ENCODE results near the gene TLR7. TPM values are rescaled to one million over a fixed set of nuclear protein-coding genes. Genes with fewer than 3 reads are reported as not detected.

The TLR7 gene
- total RNA-seq, 1 donor, result under 0.01 TPM

DNA sequence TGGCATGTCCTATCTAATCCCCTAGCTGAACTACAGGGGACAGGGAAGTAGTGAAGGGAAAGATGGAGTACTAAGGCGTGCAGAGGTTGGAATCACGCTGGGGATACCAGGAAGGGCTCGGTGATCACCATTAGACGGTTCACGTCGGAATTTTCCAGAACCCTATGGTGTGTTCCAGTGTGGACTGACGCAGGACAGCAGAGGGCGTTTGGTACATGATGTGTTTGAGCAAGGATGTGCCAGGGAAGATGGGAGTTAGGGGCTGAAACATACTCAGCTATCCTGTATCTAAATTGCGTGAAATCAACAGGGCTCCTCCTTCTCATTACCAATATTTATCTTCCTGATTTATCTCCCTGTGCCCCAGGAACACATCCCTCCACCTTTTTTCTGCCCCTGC lies 41.9 kb upstream of the TLR7 start:
- H3K4me2 ChIP-seq (ENCODE audit: insufficient read depth, low read length), result no peak overlapping the region
- TF ChIP-seq, protein P1, sequence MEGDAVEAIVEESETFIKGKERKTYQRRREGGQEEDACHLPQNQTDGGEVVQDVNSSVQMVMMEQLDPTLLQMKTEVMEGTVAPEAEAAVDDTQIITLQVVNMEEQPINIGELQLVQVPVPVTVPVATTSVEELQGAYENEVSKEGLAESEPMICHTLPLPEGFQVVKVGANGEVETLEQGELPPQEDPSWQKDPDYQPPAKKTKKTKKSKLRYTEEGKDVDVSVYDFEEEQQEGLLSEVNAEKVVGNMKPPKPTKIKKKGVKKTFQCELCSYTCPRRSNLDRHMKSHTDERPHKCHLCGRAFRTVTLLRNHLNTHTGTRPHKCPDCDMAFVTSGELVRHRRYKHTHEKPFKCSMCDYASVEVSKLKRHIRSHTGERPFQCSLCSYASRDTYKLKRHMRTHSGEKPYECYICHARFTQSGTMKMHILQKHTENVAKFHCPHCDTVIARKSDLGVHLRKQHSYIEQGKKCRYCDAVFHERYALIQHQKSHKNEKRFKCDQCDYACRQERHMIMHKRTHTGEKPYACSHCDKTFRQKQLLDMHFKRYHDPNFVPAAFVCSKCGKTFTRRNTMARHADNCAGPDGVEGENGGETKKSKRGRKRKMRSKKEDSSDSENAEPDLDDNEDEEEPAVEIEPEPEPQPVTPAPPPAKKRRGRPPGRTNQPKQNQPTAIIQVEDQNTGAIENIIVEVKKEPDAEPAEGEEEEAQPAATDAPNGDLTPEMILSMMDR (IDR thresholded peaks at IDR 0.05; ENCODE audit: extremely low read depth, low read depth, low read length), result no peak
- no peak overlapping the region for H2AFZ ChIP-seq (ENCODE audit: low read length)
- no peaks in the 10 kb centered on the region for H3K9me3 ChIP-seq (ENCODE audit: low read depth, low read length)
- H3K4me3 ChIP-seq (ENCODE audit: insufficient read depth, low read length), result no peak overlapping the region
- H3K79me2 ChIP-seq (ENCODE audit: insufficient read depth, low read length), result no peaks in the 10 kb centered on the region
- no peak for DNase-seq (ENCODE audit: insufficient read length, low spot score, missing footprints)
- H3K27me3 ChIP-seq (ENCODE audit: insufficient read depth, low read length), result no peaks in the 10 kb centered on the region
- peaks cover 6% of the 10 kb centered on the region for H3K4me1 ChIP-seq (ENCODE audit: insufficient read depth, low read length)
- H4K20me1 ChIP-seq (ENCODE audit: insufficient read depth, low read length), result no peaks in the 10 kb centered on the region
- peaks cover 5% of the 10 kb centered on the region for H3K36me3 ChIP-seq (ENCODE audit: insufficient read depth, low read length)
- no peak overlapping the region for H3K27ac ChIP-seq (ENCODE audit: low read depth, low read length)

DNA sequence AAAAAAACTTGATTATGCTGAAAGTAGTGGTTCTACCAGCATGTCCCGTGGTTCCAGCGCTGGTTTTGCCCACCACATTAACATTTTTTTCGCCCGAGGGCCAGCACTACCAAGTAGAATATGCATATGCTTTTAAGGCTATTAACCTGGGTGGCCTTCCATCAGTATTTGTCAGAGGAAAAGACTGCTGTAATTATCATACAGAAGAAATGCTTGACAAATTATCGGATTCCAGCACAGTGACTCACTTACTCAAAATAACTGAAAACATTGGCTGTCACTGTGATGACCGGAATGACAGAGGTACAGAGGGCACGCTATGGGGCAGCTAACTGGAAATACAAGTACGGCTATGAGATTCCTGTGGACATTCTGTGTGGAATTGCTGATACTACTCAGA lies 41.1 kb upstream of the TLR7 start:
- TF ChIP-seq, protein P1 (IDR thresholded peaks at IDR 0.05; ENCODE audit: extremely low read depth, low read depth, low read length), result no peak
- Histone ChIP-seq H3K79me2 (ENCODE audit: insufficient read depth, low read length) (no peaks in the 10 kb centered on the region), H3K9me3 (ENCODE audit: low read depth, low read length) (no peaks in the 10 kb centered on the region), H3K36me3 (ENCODE audit: insufficient read depth, low read length) (peaks cover 2% of the 10 kb centered on the region), H3K4me2 (ENCODE audit: insufficient read depth, low read length) (no peak overlapping the region), H3K4me3 (ENCODE audit: insufficient read depth, low read length) (no peak overlapping the region), H2AFZ (ENCODE audit: low read length) (no peak overlapping the region), H4K20me1 (ENCODE audit: insufficient read depth, low read length) (no peaks in the 10 kb centered on the region), H3K4me1 (ENCODE audit: insufficient read depth, low read length) (peaks cover 6% of the 10 kb centered on the region), H3K27ac (ENCODE audit: low read depth, low read length) (no peak overlapping the region), H3K27me3 (ENCODE audit: insufficient read depth, low read length) (no peaks in the 10 kb centered on the region)
- peak; percentile 34 for DNase-seq (ENCODE audit: insufficient read length, low spot score, missing footprints)

DNA sequence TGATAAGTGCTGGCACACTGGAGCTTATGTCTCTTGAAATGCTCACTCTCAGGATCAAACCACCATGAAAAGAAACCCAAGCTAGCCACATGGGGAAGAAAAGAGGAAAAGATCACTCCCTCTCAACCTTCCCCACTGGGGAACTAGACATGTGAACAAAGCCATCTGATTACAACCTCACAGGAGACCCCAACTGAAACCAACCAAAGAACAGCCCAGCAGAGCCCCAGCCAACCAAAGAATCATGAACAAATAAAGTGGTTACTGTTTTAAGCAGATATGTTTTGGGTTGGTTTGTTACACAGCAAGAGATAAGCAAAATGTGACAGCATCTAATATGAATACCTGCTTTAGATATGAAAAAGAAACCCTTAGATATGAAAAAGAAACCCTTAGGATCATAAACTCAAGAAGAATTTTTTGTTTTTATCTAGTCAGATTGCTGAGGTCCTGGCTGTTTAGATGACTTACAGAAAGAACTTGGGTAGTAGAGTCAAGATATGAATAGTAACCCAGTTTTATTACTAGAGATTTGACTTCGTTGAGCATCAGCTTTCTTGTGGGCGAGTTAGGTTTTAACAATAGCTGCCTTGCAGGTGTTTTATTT lies 23.7 kb upstream of the TLR7 start:
- Histone ChIP-seq H3K27ac (ENCODE audit: low read depth, low read length) (no peak overlapping the region), H3K36me3 (ENCODE audit: insufficient read depth, low read length) (no peaks in the 10 kb centered on the region), H3K4me2 (ENCODE audit: insufficient read depth, low read length) (no peak overlapping the region), H3K4me3 (ENCODE audit: insufficient read depth, low read length) (no peak overlapping the region), H3K4me1 (ENCODE audit: insufficient read depth, low read length) (no peaks in the 10 kb centered on the region), H3K9me3 (ENCODE audit: low read depth, low read length) (no peaks in the 10 kb centered on the region), H3K79me2 (ENCODE audit: insufficient read depth, low read length) (no peaks in the 10 kb centered on the region), H4K20me1 (ENCODE audit: insufficient read depth, low read length) (no peaks in the 10 kb centered on the region), H2AFZ (ENCODE audit: low read length) (no peak overlapping the region), H3K27me3 (ENCODE audit: insufficient read depth, low read length) (peaks cover 21% of the 10 kb centered on the region)
- TF ChIP-seq, protein P1 (IDR thresholded peaks at IDR 0.05; ENCODE audit: extremely low read depth, low read depth, low read length), result no peak
- no peak for DNase-seq (ENCODE audit: insufficient read length, low spot score, missing footprints)

DNA sequence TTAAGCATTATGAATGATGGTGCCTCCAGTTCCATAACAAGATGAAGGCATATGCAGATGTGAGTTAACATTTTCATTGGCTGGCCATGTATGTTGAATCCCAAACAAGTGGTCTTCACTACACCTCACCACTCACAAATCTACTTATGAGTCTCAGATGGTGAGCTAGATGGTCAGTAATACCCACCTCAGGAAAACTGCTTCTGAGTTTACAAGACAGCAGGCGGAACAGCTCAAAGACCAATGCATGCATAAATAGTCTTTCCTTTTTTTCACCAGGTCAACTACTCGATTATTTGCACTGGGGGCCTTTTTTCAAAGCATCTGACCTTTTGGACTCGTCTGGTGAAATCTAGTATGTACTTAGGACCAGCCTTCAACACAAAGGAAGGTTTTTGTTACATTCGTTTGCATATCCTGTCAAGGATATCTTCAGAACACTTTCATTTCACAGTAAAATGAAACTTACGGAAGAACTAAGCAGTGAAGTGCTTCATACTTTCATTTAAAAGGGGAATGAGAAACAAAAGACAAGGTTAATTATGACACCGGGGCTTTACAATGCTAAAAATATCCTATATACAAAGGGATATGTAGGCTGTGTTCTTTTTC lies 23.1 kb upstream of the TLR7 start:
- no peaks in the 10 kb centered on the region for H3K79me2 ChIP-seq (ENCODE audit: insufficient read depth, low read length)
- no peak for DNase-seq (ENCODE audit: insufficient read length, low spot score, missing footprints)
- H4K20me1 ChIP-seq (ENCODE audit: insufficient read depth, low read length), result no peaks in the 10 kb centered on the region
- TF ChIP-seq, protein P1 (IDR thresholded peaks at IDR 0.05; ENCODE audit: extremely low read depth, low read depth, low read length), result no peak
- H3K27me3 ChIP-seq (ENCODE audit: insufficient read depth, low read length), result peaks cover 21% of the 10 kb centered on the region
- no peak overlapping the region for H3K4me3 ChIP-seq (ENCODE audit: insufficient read depth, low read length)
- H3K4me1 ChIP-seq (ENCODE audit: insufficient read depth, low read length), result no peaks in the 10 kb centered on the region
- no peaks in the 10 kb centered on the region for H3K36me3 ChIP-seq (ENCODE audit: insufficient read depth, low read length)
- H3K4me2 ChIP-seq (ENCODE audit: insufficient read depth, low read length), result no peak overlapping the region
- no peaks in the 10 kb centered on the region for H3K9me3 ChIP-seq (ENCODE audit: low read depth, low read length)
- H3K27ac ChIP-seq (ENCODE audit: low read depth, low read length), result no peak overlapping the region
- H2AFZ ChIP-seq (ENCODE audit: low read length), result no peak overlapping the region
